GM13976 (cell line): ENCODE data around the gene PCP2.

Experiments
- DNase-seq: peaks from one replicate; pipeline ENCODE4 v3.0.0; 2012; ENCODE audit warnings: low spot score
- CTCF ChIP-seq: IDR thresholded peaks from 2 replicates; pipeline ENCODE4 v1.5.1; 2012; ENCODE audit warnings: borderline replicate concordance, mild to moderate bottlenecking; ENCODE audit not compliant: insufficient read depth; ENCODE audit errors: extremely low read depth, missing control alignments, control extremely low read depth
- in situ Hi-C: fragments of 300-500 bp; cut with MboI; formaldehyde crosslinking; loops from one replicate; pipeline ENCODE4 v1.12.0; 2022; ENCODE audit warnings: low sequenced_read_pairs, mixed read lengths, inconsistent platforms; ENCODE audit not compliant: unreplicated experiment

PCP2 gene

GRCh38 chr19:7618771-7619510 lies 14.6 kb downstream of the PCP2 start:
- DNase-seq: no peak
- in situ Hi-C loops: no loop called here
- TF ChIP-seq CTCF: no peak

- DNase-seq: no peak
- no peak for TF ChIP-seq CTCF
- in situ Hi-C loops: no loop called here
These were observed 15.2 kb downstream of the PCP2 start for GRCh38 chr19:7618348-7618747.

- TF ChIP-seq CTCF: no peak
These were observed 15.8 kb downstream of the PCP2 start for GRCh38 chr19:7617735-7618134.

GRCh38 chr19:7617172-7617571 lies 16.3 kb downstream of the PCP2 start:
- no peak for TF ChIP-seq CTCF
- no peak for DNase-seq
- in situ Hi-C loops: no loop called here

More at GRCh38 chr19:7617735-7618134, 15.8 kb downstream of the PCP2 start:
- in situ Hi-C loops: no loop called here
- no peak for DNase-seq

- TF ChIP-seq CTCF: no peak
- in situ Hi-C loops: no loop called here
These were observed 18.4 kb downstream of the PCP2 start for GRCh38 chr19:7614859-7615741.

GRCh38 chr19:7612282-7613274 lies 20.9 kb downstream of the PCP2 start:
- DNase-seq: no peak
- no peak for TF ChIP-seq CTCF
- in situ Hi-C loops: no loop called here

More at GRCh38 chr19:7614859-7615741, 18.4 kb downstream of the PCP2 start:
- no peak for DNase-seq
